CD4-positive, alpha-beta T cell (primary cell): Measurements from ENCODE around the gene SETX. TPM values are rescaled to one million over a fixed set of nuclear protein-coding genes. Genes with fewer than 3 reads are reported as not detected.

Source experiments
- ATAC-seq: fragments of 200-7000 bp; cut with Tn5 transposase; one replicate; pipeline ENCODE4 v1.10.0; 2022; ENCODE audit warnings: mild to moderate bottlenecking; ENCODE audit not compliant: poor library complexity
- CTCF ChIA-PET: fragments of 350-600 bp; sonication (Branson Sonifier 250); formaldehyde crosslinking; loops from one replicate; lab custom pipeline; 2021; ENCODE audit warnings: antibody characterized with exemption, inconsistent platforms; lab: Charles Lee
- POLR2A ChIA-PET: fragments of 350-600 bp; sonication (Branson Sonifier 250); formaldehyde crosslinking; loops from one replicate; lab custom pipeline; 2021; ENCODE audit warnings: antibody characterized with exemption, inconsistent platforms; lab: Charles Lee
- DNase-seq, 14 experiments: peaks; one replicate each; pipeline ENCODE4 v3.0.0-alpha.2; 2013 to 2020; ENCODE audit warnings: mixed read lengths in 2 of 14
- H3K27ac ChIP-seq, 2 donors: one replicate each; pipeline versions ENCODE4 v1.5.1 to v1.7.0; 2013; ENCODE audit warnings: low read length in 2 of 2, low read depth in 1 of 2, mild to moderate bottlenecking in 1 of 2
- H3K27me3 ChIP-seq, 2 experiments: 1 replicate in 1 of 2; 2 replicates in 1 of 2; pipeline versions ENCODE4 v1.6.1 to v1.7.0; 2013; ENCODE audit warnings: low read length in 2 of 2, control low read depth in 1 of 2, mild to moderate bottlenecking in 1 of 2, moderate library complexity in 1 of 2; ENCODE audit not compliant: insufficient read depth in 2 of 2, control insufficient read depth in 1 of 2
- H3K36me3 ChIP-seq: one replicate; pipeline ENCODE4 v1.6.1; 2013; ENCODE audit warnings: low read length, control low read depth; ENCODE audit not compliant: insufficient read depth
- H3K4me1 ChIP-seq: one replicate; pipeline ENCODE4 v1.6.1; 2013; ENCODE audit warnings: low read length, control low read depth; ENCODE audit not compliant: insufficient read depth
- H3K4me3 ChIP-seq: one replicate; pipeline ENCODE4 v1.5.1; 2013; ENCODE audit warnings: mild to moderate bottlenecking, low read length, moderate library complexity
- H3K9me3 ChIP-seq, 2 experiments: 1 replicate in 1 of 2; 2 replicates in 1 of 2; pipeline versions ENCODE4 v1.6.1 to v1.7.0; 2013; ENCODE audit warnings: low read length in 2 of 2, mild to moderate bottlenecking in 2 of 2, control low read depth in 1 of 2, moderate library complexity in 1 of 2; ENCODE audit not compliant: control insufficient read depth in 1 of 2, insufficient read depth in 1 of 2
- H3K27ac Mint-ChIP-seq: one replicate; pipeline ENCODE4 v1.8.0; 2020; ENCODE audit warnings: mixed read lengths
- H3K27me3 Mint-ChIP-seq: one replicate; pipeline ENCODE4 v1.8.0; 2021; ENCODE audit warnings: mixed read lengths
- H3K36me3 Mint-ChIP-seq: one replicate; pipeline ENCODE4 v1.8.0; 2021; ENCODE audit warnings: low read depth, mixed read lengths
- H3K4me1 Mint-ChIP-seq: one replicate; pipeline ENCODE4 v1.8.0; 2021; ENCODE audit warnings: low read depth, mixed read lengths
- H3K4me3 Mint-ChIP-seq: one replicate; pipeline ENCODE4 v1.8.0; 2020; ENCODE audit warnings: mild to moderate bottlenecking, mixed read lengths
- H3K9me3 Mint-ChIP-seq: one replicate; pipeline ENCODE4 v1.8.0; 2020; ENCODE audit warnings: mixed read lengths
- intact Hi-C, 2 experiments: fragments of 100-400 bp; cut with DNase I in 1 of 2; cut with micrococcal nuclease in 1 of 2; formaldehyde crosslinking; loops; one replicate each; pipeline versions ENCODE4 v1.15.1 to v1.9.0; 2023 to 2025; cut with DNase I, micrococcal nuclease
- total RNA-seq, 174 experiments: library from RNA in 2 of 174; stranded (reverse) in 2 of 174; gene quantifications; one replicate each; pipeline ENCODE4 v1.2.3 and lab custom pipeline; 2021 to 2026
- TF ChIP-seq, protein P1 (sequence below): fragments of 200-600 bp; IDR thresholded peaks from one replicate; pipeline ENCODE4 v1.8.0; 2022; ENCODE audit warnings: antibody characterized with exemption, mild to moderate bottlenecking

Gene SETX
- total RNA-seq, 2 experiments from 2014 or later = 36.1 to 37.7 TPM

DNA sequence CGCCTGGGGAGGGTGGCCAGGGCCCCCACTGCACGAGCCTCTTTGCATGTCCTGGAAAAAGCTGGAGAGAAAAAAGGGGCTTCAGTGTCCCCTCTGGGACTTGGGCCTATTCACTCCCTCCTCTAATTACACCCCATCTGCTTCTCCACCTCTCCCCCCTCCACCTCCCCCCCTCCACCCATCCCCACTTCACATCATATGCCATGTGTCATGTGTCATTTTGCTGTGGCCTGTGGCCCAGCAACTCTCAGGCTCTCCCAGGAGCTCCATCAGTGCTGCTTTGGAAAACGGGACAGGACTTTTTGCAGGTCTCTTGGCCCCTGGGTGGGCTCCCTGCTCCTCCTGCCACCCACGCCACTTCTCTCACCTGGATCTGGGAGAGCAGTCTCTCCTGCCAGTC is 124.2 kb downstream of the SETX start:
- H3K4me3 Mint-ChIP-seq = no peak overlapping the region

GRCh38 chr9:132228062-132228461 is 126.7 kb downstream of the SETX start:
- H3K27me3 Mint-ChIP-seq = peaks cover 5% of the 10 kb centered on the region
- intact Hi-C loops = no loop called here
- H3K4me1 ChIP-seq = no peaks in the 10 kb centered on the region
- H3K36me3 Mint-ChIP-seq = no peaks in the 10 kb centered on the region
- no peaks in the 10 kb centered on the region for H3K36me3 ChIP-seq
- no peaks in the 10 kb centered on the region for H3K9me3 ChIP-seq
- H3K4me1 Mint-ChIP-seq = no peaks in the 10 kb centered on the region
- ATAC-seq = no peak
- peaks cover 0 to 3% of the 10 kb centered on the region in 2 experiments for H3K27me3 ChIP-seq
- H3K4me3 ChIP-seq = no peak overlapping the region
- no peak overlapping the region for H3K27ac Mint-ChIP-seq
- TF ChIP-seq, protein P1, sequence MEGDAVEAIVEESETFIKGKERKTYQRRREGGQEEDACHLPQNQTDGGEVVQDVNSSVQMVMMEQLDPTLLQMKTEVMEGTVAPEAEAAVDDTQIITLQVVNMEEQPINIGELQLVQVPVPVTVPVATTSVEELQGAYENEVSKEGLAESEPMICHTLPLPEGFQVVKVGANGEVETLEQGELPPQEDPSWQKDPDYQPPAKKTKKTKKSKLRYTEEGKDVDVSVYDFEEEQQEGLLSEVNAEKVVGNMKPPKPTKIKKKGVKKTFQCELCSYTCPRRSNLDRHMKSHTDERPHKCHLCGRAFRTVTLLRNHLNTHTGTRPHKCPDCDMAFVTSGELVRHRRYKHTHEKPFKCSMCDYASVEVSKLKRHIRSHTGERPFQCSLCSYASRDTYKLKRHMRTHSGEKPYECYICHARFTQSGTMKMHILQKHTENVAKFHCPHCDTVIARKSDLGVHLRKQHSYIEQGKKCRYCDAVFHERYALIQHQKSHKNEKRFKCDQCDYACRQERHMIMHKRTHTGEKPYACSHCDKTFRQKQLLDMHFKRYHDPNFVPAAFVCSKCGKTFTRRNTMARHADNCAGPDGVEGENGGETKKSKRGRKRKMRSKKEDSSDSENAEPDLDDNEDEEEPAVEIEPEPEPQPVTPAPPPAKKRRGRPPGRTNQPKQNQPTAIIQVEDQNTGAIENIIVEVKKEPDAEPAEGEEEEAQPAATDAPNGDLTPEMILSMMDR = no peak
- H3K4me3 Mint-ChIP-seq = no peak overlapping the region
- no peak overlapping the region for H3K27ac ChIP-seq
- ChIA-PET CTCF (no interaction called here), POLR2A (no interaction called here)
- DNase-seq = no peak
- no peaks in the 10 kb centered on the region for H3K9me3 Mint-ChIP-seq

More for the DNA sequence above, 124.2 kb downstream of the SETX start:
- no peaks in the 10 kb centered on the region for H3K27me3 Mint-ChIP-seq
- intact Hi-C loops = no loop called here
- no peak overlapping the region for H3K27ac Mint-ChIP-seq
- TF ChIP-seq, protein P1 = no peak
- no peaks in the 10 kb centered on the region for H3K4me1 Mint-ChIP-seq
- no peaks in the 10 kb centered on the region for H3K36me3 Mint-ChIP-seq
- ATAC-seq (no peak), DNase-seq (no peak)
- Histone ChIP-seq H3K4me1 (no peaks in the 10 kb centered on the region), H3K27ac (no peak overlapping the region), H3K4me3 (no peak overlapping the region), H3K27me3 (no peaks in the 10 kb centered on the region), H3K36me3 (no peaks in the 10 kb centered on the region), H3K9me3 (no peaks in the 10 kb centered on the region)
- CTCF ChIA-PET = no interaction called here
- POLR2A ChIA-PET = no interaction called here
- no peaks in the 10 kb centered on the region for H3K9me3 Mint-ChIP-seq

GRCh38 chr9:132226571-132227430 is 128.0 kb downstream of the SETX start:
- H3K4me3 Mint-ChIP-seq = no peak overlapping the region
- intact Hi-C loops = no loop called here
- H3K27ac Mint-ChIP-seq = no peak overlapping the region
- TF ChIP-seq, protein P1 = no peak
- no peaks in the 10 kb centered on the region for H3K36me3 Mint-ChIP-seq
- ChIA-PET POLR2A (no interaction called here), CTCF (interaction anchor here (0.5 to 1.0 kb wide), 2 partner anchors 10 to 471 kb away, joined by 3 to 4 read pairs; no protein-coding TSS in a partner anchor)
- DNase-seq = no peak
- no peaks in the 10 kb centered on the region for H3K4me1 Mint-ChIP-seq
- ATAC-seq = no peak
- Histone ChIP-seq H3K27ac (no peak overlapping the region), H3K9me3 (no peaks in the 10 kb centered on the region), H3K4me1 (no peaks in the 10 kb centered on the region), H3K27me3 (peaks cover 0 to 3% of the 10 kb centered on the region in 2 experiments), H3K36me3 (no peaks in the 10 kb centered on the region), H3K4me3 (no peak overlapping the region)
- H3K27me3 Mint-ChIP-seq = peaks cover 5% of the 10 kb centered on the region
- H3K9me3 Mint-ChIP-seq = no peaks in the 10 kb centered on the region
